ENCODE results near the gene AKR1E2.

GRCh38 chr10:4849555-4850242 lies 23.7 kb downstream of the AKR1E2 start:
- TF ChIP-seq, protein P1, sequence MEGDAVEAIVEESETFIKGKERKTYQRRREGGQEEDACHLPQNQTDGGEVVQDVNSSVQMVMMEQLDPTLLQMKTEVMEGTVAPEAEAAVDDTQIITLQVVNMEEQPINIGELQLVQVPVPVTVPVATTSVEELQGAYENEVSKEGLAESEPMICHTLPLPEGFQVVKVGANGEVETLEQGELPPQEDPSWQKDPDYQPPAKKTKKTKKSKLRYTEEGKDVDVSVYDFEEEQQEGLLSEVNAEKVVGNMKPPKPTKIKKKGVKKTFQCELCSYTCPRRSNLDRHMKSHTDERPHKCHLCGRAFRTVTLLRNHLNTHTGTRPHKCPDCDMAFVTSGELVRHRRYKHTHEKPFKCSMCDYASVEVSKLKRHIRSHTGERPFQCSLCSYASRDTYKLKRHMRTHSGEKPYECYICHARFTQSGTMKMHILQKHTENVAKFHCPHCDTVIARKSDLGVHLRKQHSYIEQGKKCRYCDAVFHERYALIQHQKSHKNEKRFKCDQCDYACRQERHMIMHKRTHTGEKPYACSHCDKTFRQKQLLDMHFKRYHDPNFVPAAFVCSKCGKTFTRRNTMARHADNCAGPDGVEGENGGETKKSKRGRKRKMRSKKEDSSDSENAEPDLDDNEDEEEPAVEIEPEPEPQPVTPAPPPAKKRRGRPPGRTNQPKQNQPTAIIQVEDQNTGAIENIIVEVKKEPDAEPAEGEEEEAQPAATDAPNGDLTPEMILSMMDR (conservative IDR thresholded peaks at IDR 0.05; ENCODE audit: low read depth, low read length) = peak; percentile 97
- TF ChIP-seq EZH2 (IDR thresholded peaks at IDR 0.05; ENCODE audit: low read length, unreplicated experiment) = no peak

All from PC-3 (cell line).